ENCODE data around the gene RHBG.

Gene RHBG

GRCh38 chr1:156386949-156387869 lies 18.2 kb downstream of the RHBG start:
- no peak for FAIRE-seq

GRCh38 chr1:156387870-156388173 lies 18.8 kb downstream of the RHBG start:
- FAIRE-seq = no peak

- no peak for FAIRE-seq
Observed at GRCh38 chr1:156388174-156389137, 19.4 kb downstream of the RHBG start.

GRCh38 chr1:156389311-156389710 lies 20.3 kb downstream of the RHBG start:
- no peak for FAIRE-seq

GRCh38 chr1:156390469-156391365 lies 21.7 kb downstream of the RHBG start:
- no peak for FAIRE-seq

GRCh38 chr1:156391366-156391677 lies 22.3 kb downstream of the RHBG start:
- no peak for FAIRE-seq

GRCh38 chr1:156391701-156392100 lies 22.7 kb downstream of the RHBG start:
- FAIRE-seq = no peak

- FAIRE-seq = no peak
Observed at GRCh38 chr1:156392452-156392853, 23.4 kb downstream of the RHBG start.

GRCh38 chr1:156393095-156393494 lies 24.1 kb downstream of the RHBG start:
- FAIRE-seq = no peak

- FAIRE-seq = no peak
Observed at GRCh38 chr1:156394082-156394481, 25.1 kb downstream of the RHBG start.

- no peak for FAIRE-seq
Observed at GRCh38 chr1:156394835-156395461, 25.9 kb downstream of the RHBG start.

GRCh38 chr1:156399355-156400125 lies 30.5 kb downstream of the RHBG start:
- FAIRE-seq = no peak

GRCh38 chr1:156400191-156400935 lies 31.4 kb downstream of the RHBG start:
- no peak for FAIRE-seq

- no peak for FAIRE-seq
Observed at GRCh38 chr1:156401041-156401574, 32.1 kb downstream of the RHBG start.

- FAIRE-seq = no peak
Observed at GRCh38 chr1:156401681-156402081, 32.7 kb downstream of the RHBG start.

GRCh38 chr1:156402331-156403020 lies 33.5 kb downstream of the RHBG start:
- FAIRE-seq = no peak

GRCh38 chr1:156405670-156406069 lies 36.7 kb downstream of the RHBG start:
- no peak for FAIRE-seq

GRCh38 chr1:156406251-156406650 lies 37.2 kb downstream of the RHBG start:
- no peak for FAIRE-seq

GRCh38 chr1:156407344-156407743 lies 38.3 kb downstream of the RHBG start:
- FAIRE-seq = no peak

GRCh38 chr1:156407760-156408159 lies 38.7 kb downstream of the RHBG start:
- FAIRE-seq = no peak
